Heart left ventricle (tissue), 13 donors: ENCODE data around the gene SHTN1.

ENCODE experiments used
- POLR2A ChIP-seq, 2 donors: fragments of 450-650 bp; IDR thresholded peaks; one replicate each; pipeline ENCODE4 v1.6.1; 2017; ENCODE audit warnings: antibody characterized with exemption in 2 of 2, mild to moderate bottlenecking in 2 of 2, moderate library complexity in 2 of 2
- TF ChIP-seq, protein P1 (sequence below), 12 donors: fragments of 200-600 bp; sonication (generic) in 4 of 12; IDR thresholded peaks; one replicate each; pipeline versions ENCODE4 v1.5.0 to v1.8.0; 2018 to 2022; ENCODE audit warnings: antibody characterized with exemption in 12 of 12, mild to moderate bottlenecking in 5 of 12
- donor health status: ischemic (EF 13 %, LVEDD 7.1; RV severe dilation, severe dysfunction).
- donor health status: DM: no; HTN: yes; CAD: no.
- donor health status: DM: no; HTN: no; CAD: no.
- donor health status: ischemic (EF 25% LVEDD 6.9; RV normal size, moderate dysfunction).
- donor health status: ischemic (EF 25% LVEDD 5.7; RV mildly dilated, moderate dysfunction).
- donor health status: ischemic (EF 35%, LVEDD 5.7; RV mildly dilated, moderate dysfunction).
- donor health status: nonischemic (EF 11% LVEDD 7.7; RV severe dilation, severe dysfunction).
- donor health status: DM: yes; HTN: yes; CAD: no.
- donor health status: PGD.
- donor health status: ischemic (EF 29% LVEDD 5.4; RV normal size, mild dysfunction).
- donor health status: nonischemic (EF 23%, LVEDD 6.1; RV moderate dilation, normal function).

DNA sequence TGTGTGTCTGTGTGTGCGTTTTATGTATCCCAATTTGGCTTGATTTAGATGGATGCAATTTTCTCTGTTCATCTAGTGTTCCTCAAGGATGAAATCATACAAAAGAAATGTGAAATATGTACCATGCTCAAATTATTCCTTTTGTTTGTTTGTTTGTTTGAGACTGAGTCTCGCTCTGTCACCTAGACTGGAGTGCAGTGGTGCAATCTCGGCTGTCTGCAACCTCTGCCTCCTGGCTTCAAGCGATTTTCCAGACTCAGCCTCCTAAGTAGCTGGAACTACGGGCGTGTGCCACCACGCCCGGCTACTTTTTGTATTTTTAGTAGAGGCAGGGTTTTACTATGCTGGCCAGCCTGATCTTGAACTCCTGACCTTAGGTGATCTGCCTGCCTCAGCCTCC lies 11.3 kb upstream of the SHTN1 start:
- TF ChIP-seq, protein P1, sequence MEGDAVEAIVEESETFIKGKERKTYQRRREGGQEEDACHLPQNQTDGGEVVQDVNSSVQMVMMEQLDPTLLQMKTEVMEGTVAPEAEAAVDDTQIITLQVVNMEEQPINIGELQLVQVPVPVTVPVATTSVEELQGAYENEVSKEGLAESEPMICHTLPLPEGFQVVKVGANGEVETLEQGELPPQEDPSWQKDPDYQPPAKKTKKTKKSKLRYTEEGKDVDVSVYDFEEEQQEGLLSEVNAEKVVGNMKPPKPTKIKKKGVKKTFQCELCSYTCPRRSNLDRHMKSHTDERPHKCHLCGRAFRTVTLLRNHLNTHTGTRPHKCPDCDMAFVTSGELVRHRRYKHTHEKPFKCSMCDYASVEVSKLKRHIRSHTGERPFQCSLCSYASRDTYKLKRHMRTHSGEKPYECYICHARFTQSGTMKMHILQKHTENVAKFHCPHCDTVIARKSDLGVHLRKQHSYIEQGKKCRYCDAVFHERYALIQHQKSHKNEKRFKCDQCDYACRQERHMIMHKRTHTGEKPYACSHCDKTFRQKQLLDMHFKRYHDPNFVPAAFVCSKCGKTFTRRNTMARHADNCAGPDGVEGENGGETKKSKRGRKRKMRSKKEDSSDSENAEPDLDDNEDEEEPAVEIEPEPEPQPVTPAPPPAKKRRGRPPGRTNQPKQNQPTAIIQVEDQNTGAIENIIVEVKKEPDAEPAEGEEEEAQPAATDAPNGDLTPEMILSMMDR (IDR thresholded peaks at IDR 0.05) = no peak
- no peak for TF ChIP-seq POLR2A (IDR thresholded peaks at IDR 0.05)
